HT1080 (cell line): ENCODE data around the gene DCP2. TPM values are rescaled to one million over a fixed set of nuclear protein-coding genes. Genes with fewer than 3 reads are reported as not detected.

ENCODE experiments used
- DNase-seq: peaks from one replicate; pipeline ENCODE4 v3.0.0-alpha.2; 2015; ENCODE audit warnings: low read depth
- total RNA-seq: library from RNA; depleted of rRNA; stranded (reverse); fragments of >200 nt; shearing (Covaris generic); gene quantifications from 2 replicates; pipeline ENCODE4 v1.2.3, GENCODE V29; 2014

Gene DCP2
- total RNA-seq, 1 experiment from 2014 or later = 33.2 TPM

DNA sequence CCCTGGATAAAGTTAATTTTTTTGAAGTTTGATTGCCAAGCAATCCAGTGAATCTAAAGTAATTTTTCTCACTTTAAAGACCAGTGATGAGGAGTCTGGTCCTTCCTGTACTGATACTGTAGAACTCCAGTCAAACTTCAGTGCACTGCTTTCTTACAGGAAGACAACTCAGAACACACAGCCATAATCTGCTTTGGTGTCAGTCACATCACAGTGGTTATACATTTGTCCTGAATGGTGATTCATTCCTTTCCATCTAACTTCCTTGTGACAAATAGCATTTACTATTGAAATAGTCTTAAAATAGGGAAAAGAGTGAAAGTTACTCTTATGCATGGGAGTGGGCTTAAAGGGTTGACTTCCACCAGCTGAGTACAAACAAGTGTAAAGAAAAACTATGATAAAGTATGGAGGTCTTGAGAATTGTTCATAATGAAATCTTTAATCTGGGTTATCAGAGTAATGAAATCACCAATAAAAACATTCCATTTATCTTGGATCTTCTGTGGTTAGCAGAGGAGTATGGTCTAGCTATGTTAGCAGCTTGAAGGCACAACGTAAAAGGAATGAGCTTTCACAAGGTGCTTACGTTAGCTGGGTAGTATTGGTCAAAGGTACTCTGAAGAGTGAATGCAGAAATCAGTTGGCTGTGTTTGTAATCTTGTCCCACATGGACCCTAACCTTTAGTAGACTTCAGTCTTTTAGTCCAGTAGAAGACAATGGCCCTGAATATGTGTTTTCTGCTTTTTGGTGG, 41.5 kb downstream of the DCP2 start:
- peak; percentile 54 for DNase-seq

DNA sequence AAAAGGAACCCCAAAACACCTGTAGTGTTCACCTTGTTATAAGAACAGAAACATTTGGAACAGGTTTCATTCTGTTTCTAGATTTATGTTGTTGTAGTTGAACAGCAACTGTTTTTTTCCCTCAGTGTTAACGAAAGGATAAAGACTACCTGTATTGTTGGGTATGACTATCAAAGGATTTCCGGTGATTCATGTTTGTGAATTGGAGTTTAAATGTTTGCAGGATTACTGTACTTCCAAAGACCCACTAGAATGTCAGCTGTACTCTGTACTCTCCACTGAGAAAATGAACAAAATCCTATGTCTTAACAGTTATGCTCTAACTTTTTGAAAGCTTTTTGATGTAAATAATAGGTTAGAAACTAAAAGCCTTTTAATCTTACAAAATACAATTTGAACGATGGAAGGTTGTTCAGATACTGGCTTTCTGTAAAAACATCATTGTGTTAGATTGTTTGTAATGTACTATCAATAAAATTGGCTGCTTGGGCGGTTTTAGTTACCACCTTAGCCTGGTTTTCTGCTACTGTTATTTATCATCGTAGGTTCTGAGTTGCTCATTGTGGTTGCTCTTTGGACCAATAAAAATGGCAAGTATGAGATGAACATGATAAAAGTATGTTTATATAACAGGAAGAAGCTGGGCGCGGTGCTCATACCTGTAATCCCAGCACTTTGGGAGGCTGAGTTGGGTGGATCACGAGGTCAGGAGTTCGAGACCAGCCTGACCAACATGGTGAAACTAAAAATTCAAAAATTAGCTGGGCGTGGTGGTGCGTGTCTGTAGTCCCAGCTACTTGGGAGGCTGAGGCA, 44.1 kb downstream of the DCP2 start:
- DNase-seq = peak; percentile 98

DNA sequence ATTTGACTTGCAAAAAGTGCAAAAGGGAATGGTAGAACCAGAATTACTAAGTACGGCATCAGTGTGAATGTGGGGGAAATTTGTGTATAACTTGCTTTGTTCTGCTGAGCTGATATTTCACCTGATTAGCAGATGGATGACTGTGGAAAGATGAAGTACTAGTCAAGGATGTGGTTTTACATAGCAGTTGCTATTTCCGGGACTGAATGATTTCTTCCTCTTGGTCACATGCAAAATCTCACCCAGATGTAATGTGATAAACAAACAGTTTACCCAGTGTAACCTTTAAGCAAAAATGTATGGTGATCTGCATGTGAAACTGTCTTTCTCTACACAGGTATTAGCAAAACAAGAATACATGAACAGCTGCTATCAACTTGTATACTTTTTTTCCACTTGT, 46.1 kb downstream of the DCP2 start:
- DNase-seq = peak; percentile 82

DNA sequence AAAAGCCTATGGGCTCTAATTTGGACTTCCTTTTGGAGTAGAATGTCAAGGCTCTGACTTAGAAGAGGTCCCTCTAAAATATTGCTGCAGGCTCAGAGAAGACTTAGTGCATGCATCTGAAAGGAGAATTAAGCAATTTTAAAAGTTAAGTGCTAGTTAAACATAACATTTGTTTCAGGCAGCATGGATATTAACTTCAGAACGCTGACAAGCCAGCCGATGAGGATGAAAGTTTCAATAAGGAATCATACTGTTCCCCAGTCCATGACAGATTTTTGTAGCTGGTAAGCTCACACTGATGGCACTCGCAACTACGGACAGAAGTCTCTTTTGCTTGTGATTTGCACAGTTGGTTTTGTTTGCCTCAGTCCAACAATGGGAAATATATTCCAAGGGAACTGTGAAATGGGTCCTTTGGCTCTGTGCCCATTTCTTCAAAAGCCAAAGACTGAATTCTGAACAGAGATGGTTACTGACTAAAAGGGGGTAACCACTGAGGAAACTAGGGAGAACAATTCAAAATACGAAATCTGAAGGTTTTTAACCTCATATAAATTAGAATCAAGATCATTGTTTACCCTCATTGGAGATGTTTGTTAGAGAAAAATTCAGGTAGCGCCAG, 47.6 kb downstream of the DCP2 start:
- no peak for DNase-seq

DNA sequence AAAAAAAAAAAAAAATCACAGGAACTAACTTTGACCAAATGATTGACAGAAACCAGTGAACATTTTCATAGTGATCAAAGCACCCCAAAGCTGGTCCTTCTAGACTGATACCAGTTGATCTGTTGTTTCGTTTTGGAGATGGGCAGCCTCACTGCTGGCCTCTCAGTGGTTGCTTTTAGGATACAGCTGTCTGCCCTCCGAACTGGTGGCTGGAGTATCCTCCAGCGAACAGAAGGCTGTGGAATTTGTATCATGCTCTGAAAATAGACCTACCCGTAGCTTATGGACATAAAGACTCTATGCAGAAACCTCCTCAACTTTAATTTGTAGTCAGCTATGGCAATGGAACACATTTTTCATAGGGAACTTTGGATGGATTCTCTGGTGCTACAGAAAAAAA, 49.0 kb downstream of the DCP2 start:
- no peak for DNase-seq

DNA sequence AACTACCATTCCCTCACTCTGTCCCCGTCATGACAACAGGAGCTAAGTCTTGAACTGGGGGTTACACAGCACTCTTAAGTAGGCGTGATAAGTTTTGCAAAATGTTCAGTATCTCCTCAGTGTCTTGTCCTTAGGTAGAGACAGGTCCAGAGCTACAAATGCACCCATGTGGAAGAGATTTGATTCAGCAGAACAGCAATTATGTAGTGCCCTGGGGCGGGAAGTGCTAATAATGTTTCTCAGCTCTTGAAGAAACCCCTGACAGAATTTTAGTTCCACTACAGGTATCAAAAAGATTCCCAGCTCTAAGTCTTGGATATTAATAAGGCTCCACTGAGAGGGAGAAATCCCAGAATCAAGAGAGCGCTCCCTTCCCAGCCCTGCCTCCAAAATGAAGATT, 49.6 kb downstream of the DCP2 start:
- DNase-seq = no peak

DNA sequence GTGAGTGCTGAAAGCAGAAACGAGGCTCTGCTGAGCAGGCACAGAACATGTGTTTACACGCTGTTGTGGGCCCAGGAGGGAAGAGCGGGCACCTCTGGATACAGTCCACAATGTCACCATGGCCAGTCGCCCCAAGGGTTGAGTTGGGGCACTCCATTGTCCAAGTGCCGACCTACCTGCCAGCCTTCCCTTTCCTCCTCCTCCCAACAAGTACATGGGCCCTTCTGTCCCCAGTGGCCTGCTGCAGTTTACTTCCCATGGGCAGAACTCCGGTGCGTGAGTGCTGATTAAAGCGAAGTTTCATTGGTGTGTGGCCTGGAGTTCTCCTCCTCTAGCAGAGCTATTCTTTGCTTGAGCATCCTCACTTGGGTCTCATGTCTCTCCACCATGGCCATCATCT, 50.4 kb downstream of the DCP2 start:
- no peak for DNase-seq

DNA sequence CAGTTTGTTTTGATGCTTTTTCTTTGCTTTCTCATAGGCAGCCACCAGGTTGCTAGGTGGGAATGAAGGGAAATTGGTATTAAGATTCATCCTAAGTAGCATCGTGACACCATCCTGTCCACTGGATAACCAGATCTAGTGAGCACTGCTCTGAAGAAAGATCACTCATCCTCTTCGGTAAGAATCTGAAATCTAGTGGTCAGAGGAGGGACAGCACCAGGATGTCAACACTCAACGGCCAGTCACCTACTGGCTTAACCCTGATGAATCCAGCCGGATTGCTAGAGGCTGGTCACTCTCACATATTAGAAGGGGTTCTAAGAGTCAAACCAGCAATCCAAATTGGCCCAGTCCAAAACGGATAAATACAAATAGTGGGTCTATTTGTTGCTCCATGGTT, 50.8 kb downstream of the DCP2 start:
- DNase-seq = no peak

DNA sequence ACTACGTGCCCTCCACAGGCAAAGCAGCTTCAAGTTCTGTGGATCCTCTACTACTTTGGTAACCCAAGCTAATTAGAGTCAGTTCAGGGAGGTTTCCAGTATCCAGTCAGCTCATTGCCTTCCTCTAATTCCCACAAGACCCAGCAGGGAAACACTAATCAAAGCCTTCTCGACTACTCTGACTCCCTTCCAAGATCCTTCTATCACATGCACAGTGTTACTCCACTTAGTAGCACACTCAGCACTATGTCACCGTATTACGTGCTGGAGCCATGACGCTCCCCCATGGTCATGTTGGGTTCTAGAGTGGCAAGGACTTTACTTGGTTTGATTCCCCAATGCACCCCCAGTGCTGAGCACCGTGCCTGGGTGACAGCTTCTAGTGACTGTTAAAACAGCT, 53.0 kb downstream of the DCP2 start:
- DNase-seq = no peak

DNA sequence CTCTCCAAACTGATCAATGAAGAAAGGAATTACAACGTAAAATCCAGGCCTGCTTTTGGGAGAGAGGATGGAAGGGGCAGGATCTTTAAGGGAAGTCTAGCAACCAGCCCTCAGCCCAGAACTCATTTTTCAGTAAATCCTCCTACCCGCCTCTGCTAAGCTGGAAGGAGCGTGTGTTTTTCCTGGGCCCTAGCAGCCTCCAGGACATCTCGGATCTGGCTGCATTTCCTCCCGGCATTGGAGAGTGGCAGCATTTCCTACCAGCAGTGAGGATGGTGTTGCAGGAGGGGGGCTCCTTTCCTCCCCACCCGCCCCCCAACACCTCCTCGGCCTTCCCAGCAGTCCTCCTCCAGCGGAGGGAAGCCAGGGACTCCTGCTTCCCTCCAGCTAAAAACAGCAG, 54.5 kb downstream of the DCP2 start:
- no peak for DNase-seq

DNA sequence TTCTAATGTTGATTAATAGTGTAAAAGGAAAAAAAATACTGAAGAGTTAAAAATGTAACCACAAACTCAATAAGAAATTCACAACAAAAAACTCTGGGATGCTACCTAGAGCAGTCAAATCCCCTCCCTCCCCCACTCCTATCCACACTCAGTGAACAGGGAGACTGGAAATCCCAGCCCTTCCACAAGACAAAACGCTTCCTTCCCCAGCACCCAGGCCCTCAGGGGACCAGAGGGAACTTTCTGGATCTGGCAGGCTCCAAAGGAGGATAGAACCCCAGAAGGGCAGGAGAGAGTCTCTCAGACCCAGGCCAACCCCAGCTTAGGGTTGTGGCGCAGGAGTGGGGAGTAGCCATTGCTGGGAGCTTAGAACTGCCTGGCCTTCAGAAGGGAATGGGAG, 55.0 kb downstream of the DCP2 start:
- no peak for DNase-seq

DNA sequence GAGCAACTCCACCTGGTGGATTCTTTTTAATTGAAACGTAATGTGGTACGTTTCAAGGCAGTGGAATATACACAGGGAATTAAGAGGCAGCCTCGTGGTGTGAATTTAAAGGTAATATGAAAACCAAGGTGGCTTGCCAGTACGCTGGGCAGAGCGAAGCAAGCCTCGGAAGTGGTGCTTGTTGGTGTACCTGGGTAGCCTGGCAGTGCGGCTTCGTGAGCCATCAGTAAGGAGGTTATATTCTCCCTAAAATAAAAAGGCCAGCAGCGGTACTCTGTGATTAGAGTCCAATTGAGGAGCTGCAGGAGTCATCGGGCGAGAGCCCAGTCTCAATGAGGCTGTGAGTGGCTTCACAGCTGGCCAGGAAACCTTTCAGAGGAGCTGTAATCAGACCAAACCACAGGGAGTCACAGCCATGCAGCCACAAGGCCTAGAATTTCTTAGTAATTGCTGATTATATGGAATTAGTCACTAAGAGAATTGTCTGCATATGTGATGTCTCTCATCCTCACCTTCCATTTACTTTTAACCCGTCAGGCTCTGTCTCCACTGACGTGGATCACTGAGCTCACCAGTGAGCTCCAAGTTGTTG, 57.7 kb downstream of the DCP2 start:
- peak; percentile 95 for DNase-seq

DNA sequence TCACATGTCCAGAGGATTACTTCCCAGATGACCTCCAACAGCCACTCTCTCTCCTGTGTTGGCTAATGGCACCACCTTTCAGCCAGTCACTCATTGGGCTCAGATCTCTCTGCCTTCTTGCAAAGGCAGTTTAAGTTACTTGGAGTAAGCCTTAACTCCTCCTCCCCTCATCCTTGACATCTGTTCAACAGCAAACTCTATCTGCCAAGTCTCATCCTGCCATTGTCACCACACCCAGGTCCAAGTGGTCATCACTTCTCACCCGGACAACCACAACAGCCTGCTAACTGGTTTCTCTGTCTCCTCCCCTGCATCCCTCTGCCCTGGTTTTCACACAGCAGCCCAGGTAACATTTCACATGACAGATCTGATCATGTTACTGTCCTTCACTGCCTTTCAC, 58.5 kb downstream of the DCP2 start:
- no peak for DNase-seq

DNA sequence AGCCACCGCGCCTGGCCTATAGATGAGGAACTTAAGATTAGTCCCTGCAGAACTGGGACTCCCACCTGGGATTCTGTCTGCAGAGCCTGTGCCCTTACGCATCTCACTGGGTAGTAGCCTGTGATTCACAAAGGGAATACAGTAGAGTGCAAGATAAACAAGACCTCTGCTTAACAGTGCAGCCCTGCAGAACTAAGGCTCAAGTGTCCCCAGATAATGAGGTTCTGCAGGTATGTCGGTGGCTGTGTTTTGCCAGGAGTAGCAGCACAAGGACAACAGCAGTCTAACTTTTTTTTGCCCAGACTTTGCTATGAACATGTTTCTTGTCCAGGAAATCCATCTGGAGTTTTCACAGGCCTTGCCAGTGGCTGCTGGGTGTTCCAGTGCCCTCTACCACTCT, 59.7 kb downstream of the DCP2 start:
- no peak for DNase-seq

DNA sequence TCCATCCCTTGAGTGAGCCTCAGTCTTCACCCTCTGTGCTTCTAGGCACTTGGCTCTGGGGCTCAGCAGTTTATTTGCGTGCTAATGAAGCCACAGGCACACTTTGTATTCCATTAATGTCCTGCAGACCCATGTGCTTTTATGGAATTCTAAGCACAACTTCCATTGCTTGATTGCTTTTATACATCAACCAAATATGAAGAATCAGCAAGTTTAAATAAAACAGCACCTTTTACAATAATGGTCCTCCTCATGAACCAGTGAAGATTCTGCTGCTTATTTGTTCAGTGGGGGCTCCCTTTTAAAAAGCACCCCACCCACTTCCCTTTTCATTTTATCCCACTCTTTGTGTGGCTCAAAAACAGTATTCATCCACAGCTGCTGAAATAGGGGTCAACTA, 60.2 kb downstream of the DCP2 start:
- no peak for DNase-seq

DNA sequence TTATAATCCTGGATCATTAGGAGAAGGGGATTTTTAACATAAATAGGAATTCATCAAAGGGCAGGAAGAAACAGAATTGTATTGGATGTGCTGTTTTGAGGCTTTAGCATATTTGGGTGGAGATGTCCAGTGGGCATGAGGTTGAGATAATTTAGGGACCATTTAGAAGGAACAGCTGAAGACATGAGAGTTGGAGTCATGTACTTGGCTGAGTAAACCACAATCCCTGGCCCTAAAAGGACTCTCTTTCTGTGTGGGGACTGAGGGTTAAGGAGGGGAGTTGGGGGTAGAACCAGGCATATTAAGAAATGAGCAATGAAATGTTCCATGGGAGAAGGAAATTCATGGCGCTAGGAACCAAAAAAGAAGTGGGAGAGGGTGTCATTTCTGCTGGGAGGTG, 61.5 kb downstream of the DCP2 start:
- no peak for DNase-seq

DNA sequence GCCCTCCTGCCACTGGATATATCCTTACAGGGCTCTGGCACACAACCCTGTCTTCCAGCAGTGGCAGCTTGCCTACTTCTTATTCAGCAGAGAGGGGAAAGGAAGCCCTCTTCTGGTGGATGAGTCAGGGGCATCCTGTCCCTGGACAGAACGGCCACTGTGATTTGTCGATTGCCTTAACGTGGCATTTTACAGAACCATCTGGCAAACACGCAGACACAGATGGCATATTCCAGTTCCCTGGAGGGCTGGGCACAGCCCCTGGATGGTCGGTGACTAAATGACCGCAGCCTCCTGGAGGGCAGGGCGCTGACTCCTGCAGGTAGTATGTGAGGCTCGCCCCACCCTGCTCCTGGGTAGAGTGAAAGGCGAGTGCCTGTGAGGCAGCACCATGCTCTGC, 62.1 kb downstream of the DCP2 start:
- peak; percentile 97 for DNase-seq

DNA sequence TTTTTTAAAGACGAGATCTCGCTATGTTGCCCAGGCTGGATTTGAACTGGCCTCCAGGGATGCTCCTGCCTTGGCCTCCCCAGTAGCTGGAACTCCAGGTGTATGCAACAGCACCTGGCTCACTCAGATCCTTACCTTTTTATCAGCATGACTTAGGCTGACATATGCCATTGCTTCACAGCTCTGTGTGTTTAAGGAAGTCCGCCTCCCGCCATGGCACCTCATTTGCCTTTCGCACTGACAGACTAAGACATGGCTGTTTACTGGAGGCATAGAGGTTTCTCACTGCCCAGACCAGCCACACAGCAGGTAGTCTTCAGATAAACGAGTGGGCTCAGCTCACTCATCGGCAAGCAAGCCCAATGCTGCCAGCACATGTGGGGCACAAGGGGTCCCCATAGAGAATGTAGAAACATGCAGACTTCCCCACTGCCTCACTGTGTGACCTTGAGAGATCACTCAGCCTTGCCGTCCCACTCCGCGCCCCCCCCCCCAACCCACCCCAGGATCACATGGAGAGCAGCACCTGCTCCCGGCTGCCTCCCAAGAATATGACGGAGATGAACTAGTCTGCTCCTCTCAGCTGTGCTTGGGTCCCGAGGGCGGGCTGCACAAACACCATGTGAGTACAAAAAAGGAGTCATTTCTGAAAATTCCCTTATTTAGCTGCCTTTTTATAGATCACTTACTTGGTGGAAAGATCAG, 62.8 kb downstream of the DCP2 start:
- no peak for DNase-seq

DNA sequence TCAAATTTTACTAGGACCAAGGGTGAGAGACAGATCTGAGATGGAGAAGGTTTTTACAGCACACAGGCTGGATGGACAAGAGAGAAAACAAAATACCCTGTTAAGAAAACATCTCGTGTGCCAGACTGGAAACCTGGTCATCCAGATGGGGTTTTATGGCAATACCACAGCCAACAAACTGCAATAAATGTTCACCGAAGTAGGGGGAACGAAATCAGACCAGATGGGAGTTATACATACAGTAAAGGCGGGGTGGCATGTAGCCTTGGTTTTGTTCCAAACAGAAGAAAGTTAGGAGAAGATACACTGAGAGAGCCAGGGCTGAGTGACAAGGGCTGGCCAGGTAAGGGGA, 63.3 kb downstream of the DCP2 start:
- no peak for DNase-seq

DNA sequence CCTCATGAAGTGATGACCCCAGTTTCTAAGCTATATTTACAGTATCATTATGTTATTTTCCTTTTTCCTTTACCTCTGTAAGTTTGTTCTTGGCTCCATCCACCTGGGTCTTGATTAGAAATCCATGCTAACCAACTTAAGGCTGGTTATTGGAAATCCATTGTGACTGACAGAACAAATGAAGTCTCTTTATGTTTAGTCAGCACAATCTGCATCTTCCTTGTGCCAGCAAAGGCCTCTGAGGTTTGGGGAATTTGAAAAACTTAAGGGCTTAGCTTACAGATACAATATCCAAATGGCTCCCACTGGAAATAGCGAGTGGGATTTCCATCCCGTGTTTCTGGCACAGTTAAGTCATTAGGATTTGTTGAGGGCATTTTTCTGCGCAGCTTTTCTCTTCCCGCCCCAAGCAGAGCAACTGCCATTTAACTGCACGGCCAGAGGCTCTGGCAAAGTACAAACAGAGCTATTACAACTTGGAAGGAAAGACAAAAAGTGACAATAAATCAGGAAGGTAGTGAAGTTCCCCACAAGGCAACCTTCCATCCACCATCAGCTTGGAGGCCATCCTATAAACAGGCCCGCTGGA, 64.2 kb downstream of the DCP2 start:
- no peak for DNase-seq
